Natural killer cell (primary cell): ENCODE results near the gene FRMD6. TPM values are rescaled to one million over a fixed set of nuclear protein-coding genes. Genes with fewer than 3 reads are reported as not detected.

Experiments used
- ATAC-seq, 3 donors: fragments of 150-1000 bp in 2 of 3; fragments of 200-7000 bp in 1 of 3; cut with Tn5 transposase; 1 replicate in 1 of 3; 2 replicates in 2 of 3; pipeline ENCODE4 v1.10.0; 2021; ENCODE audit warnings: mild to moderate bottlenecking in 2 of 3, moderate library complexity in 2 of 3
- DNase-seq, 2 donors: peaks; one replicate each; pipeline versions ENCODE4 v3.0.0 to v3.0.0-alpha.2; 2013 to 2021; ENCODE audit warnings: mixed read lengths in 1 of 2
- H3K27ac ChIP-seq: one replicate; pipeline ENCODE4 v1.5.1; 2013; ENCODE audit warnings: mild to moderate bottlenecking, low read length
- H3K27me3 ChIP-seq: one replicate; pipeline ENCODE4 v1.6.1; 2013; ENCODE audit warnings: low read length; ENCODE audit not compliant: control insufficient read depth, insufficient read depth
- H3K36me3 ChIP-seq: one replicate; pipeline ENCODE4 v1.6.1; 2013; ENCODE audit warnings: low read length; ENCODE audit not compliant: control insufficient read depth, insufficient read depth
- H3K4me1 ChIP-seq: one replicate; pipeline ENCODE4 v1.6.1; 2013; ENCODE audit warnings: low read length; ENCODE audit not compliant: control insufficient read depth, insufficient read depth
- H3K4me3 ChIP-seq: one replicate; pipeline ENCODE4 v1.5.1; 2013; ENCODE audit warnings: low read length
- H3K9me3 ChIP-seq: one replicate; pipeline ENCODE4 v1.6.1; 2013; ENCODE audit warnings: low read length; ENCODE audit not compliant: control insufficient read depth, insufficient read depth
- H3K27ac Mint-ChIP-seq, 2 donors: one replicate each; pipeline ENCODE4 v1.8.0; 2022; ENCODE audit warnings: mild to moderate bottlenecking in 2 of 2, mixed read lengths in 2 of 2, moderate library complexity in 1 of 2
- H3K27me3 Mint-ChIP-seq, 2 donors: one replicate each; pipeline ENCODE4 v1.8.0; 2022; ENCODE audit warnings: low read depth in 2 of 2, mixed read lengths in 2 of 2
- H3K36me3 Mint-ChIP-seq: one replicate; pipeline ENCODE4 v1.8.0; 2022; ENCODE audit warnings: mixed read lengths
- H3K4me1 Mint-ChIP-seq, 2 donors: one replicate each; pipeline ENCODE4 v1.8.0; 2022; ENCODE audit warnings: mixed read lengths in 2 of 2
- H3K4me3 Mint-ChIP-seq: one replicate; pipeline ENCODE4 v1.8.0; 2022; ENCODE audit warnings: mild to moderate bottlenecking, moderate library complexity, mixed read lengths
- H3K9me3 Mint-ChIP-seq, 2 donors: one replicate each; pipeline ENCODE4 v1.8.0; 2022; ENCODE audit warnings: mixed read lengths in 2 of 2
- CTCF ChIP-seq: fragments of 200-600 bp; IDR thresholded peaks from one replicate; pipeline ENCODE4 v1.8.0; 2022; ENCODE audit warnings: antibody characterized with exemption
- WGBS: methylation state at CpG from one replicate; pipeline ENCODE4 v1.1.7; 2013; ENCODE audit warnings: missing lambda C conversion rate; ENCODE audit not compliant: insufficient coverage; 5-methylcytosine and 5-hydroxymethylcytosine counted together
- intact Hi-C: fragments of 100-400 bp; cut with micrococcal nuclease; formaldehyde crosslinking; loops from one replicate; pipeline ENCODE4 v1.14.2; 2022
- total RNA-seq, 4 donors: library from RNA; stranded (reverse); fragments of 120-200 nt in 1 of 4; gene quantifications; one replicate each; pipeline versions ENCODE4 v1.2.3 to v1.2.4, GENCODE V29; 2013 to 2022

Gene FRMD6
- total RNA-seq, 3 donors from 2014 or later (not counting 1 experiment from before 2014, with no cell fraction given): 1.5 to 3.8 (median 2.3) TPM

- H3K27ac Mint-ChIP-seq: no peak overlapping the region
- Histone ChIP-seq H3K4me1 (no peaks in the 10 kb centered on the region), H3K36me3 (no peaks in the 10 kb centered on the region), H3K27ac (no peak overlapping the region), H3K4me3 (no peak overlapping the region), H3K9me3 (no peaks in the 10 kb centered on the region), H3K27me3 (no peaks in the 10 kb centered on the region)
- H3K36me3 Mint-ChIP-seq: no peaks in the 10 kb centered on the region
- no peak for TF ChIP-seq CTCF
- intact Hi-C loops: no loop called here
- no CpG with 5 or more reads among the region's 1 CpG for WGBS
- no peaks in the 10 kb centered on the region for H3K4me1 Mint-ChIP-seq
- no peak for ATAC-seq
- peaks cover 9 to 20% of the 10 kb centered on the region in 2 donors for H3K27me3 Mint-ChIP-seq
- H3K9me3 Mint-ChIP-seq: no peaks in the 10 kb centered on the region
- H3K4me3 Mint-ChIP-seq: no peak overlapping the region
- no peak for DNase-seq
These were observed 78.4 kb downstream of the FRMD6 start for GRCh38 chr14:51730098-51730497.

GRCh38 chr14:51730684-51731083, 79.0 kb downstream of the FRMD6 start:
- H3K36me3 Mint-ChIP-seq: no peaks in the 10 kb centered on the region
- Histone ChIP-seq H3K9me3 (no peaks in the 10 kb centered on the region), H3K36me3 (no peaks in the 10 kb centered on the region), H3K27me3 (no peaks in the 10 kb centered on the region), H3K27ac (no peak overlapping the region), H3K4me3 (no peak overlapping the region), H3K4me1 (no peaks in the 10 kb centered on the region)
- no peaks in the 10 kb centered on the region for H3K9me3 Mint-ChIP-seq
- no peaks in the 10 kb centered on the region for H3K4me1 Mint-ChIP-seq
- WGBS: 94% methylated on average over 2 of the region's 2 CpGs
- TF ChIP-seq CTCF: no peak
- H3K27me3 Mint-ChIP-seq: peaks cover 11 to 20% of the 10 kb centered on the region in 2 donors
- H3K4me3 Mint-ChIP-seq: no peak overlapping the region
- DNase-seq (no peak), ATAC-seq (no peak)
- intact Hi-C loops: no loop called here
- no peak overlapping the region for H3K27ac Mint-ChIP-seq

- H3K27me3 Mint-ChIP-seq: peaks cover 18 to 29% of the 10 kb centered on the region in 2 donors
- Histone ChIP-seq H3K9me3 (no peaks in the 10 kb centered on the region), H3K4me1 (no peaks in the 10 kb centered on the region), H3K27me3 (no peaks in the 10 kb centered on the region), H3K36me3 (no peaks in the 10 kb centered on the region), H3K4me3 (no peak overlapping the region), H3K27ac (no peak overlapping the region)
- no peaks in the 10 kb centered on the region for H3K36me3 Mint-ChIP-seq
- no peaks in the 10 kb centered on the region for H3K4me1 Mint-ChIP-seq
- WGBS: 87% methylated on average over 4 of the region's 4 CpGs
- TF ChIP-seq CTCF: no peak
- H3K9me3 Mint-ChIP-seq: no peaks in the 10 kb centered on the region
- intact Hi-C loops: no loop called here
- DNase-seq: no peak
- H3K4me3 Mint-ChIP-seq: no peak overlapping the region
- no peak for ATAC-seq
- no peak overlapping the region for H3K27ac Mint-ChIP-seq
These were observed 80.9 kb downstream of the FRMD6 start for GRCh38 chr14:51732494-51733112.

- Mint-ChIP-seq H3K4me1 (no peaks in the 10 kb centered on the region), H3K36me3 (no peaks in the 10 kb centered on the region), H3K27ac (no peak overlapping the region), H3K9me3 (no peaks in the 10 kb centered on the region), H3K4me3 (no peak overlapping the region), H3K27me3 (peaks cover 21 to 35% of the 10 kb centered on the region in 2 donors)
- no peak for ATAC-seq
- Histone ChIP-seq H3K9me3 (no peaks in the 10 kb centered on the region), H3K4me1 (no peaks in the 10 kb centered on the region), H3K4me3 (no peak overlapping the region), H3K36me3 (no peaks in the 10 kb centered on the region), H3K27me3 (no peaks in the 10 kb centered on the region), H3K27ac (no peak overlapping the region)
- no CpG with 5 or more reads among the region's 1 CpG for WGBS
- no peak for DNase-seq
- intact Hi-C loops: no loop called here
- TF ChIP-seq CTCF: no peak
These were observed 81.4 kb downstream of the FRMD6 start for GRCh38 chr14:51733147-51733546.
